Gastrocnemius medialis (tissue), 4 donors: Measurements from ENCODE around the gene RND2. TPM values are rescaled to one million over a fixed set of nuclear protein-coding genes. Genes with fewer than 3 reads are reported as not detected.
A peak's percentile ranks its signal among the peaks of the same experiment; 100 is the strongest.

ENCODE experiments used
- ATAC-seq, 2 donors: fragments of 150-250 bp; one replicate each; pipeline ENCODE4 v1.9.1; 2016
- DNase-seq, 2 donors: peaks; one replicate each; pipeline ENCODE4 v3.0.0-alpha.2; 2019
- H3K27ac ChIP-seq, 4 donors: fragments of 200-600 bp; sonication (generic); 1 replicate in 1 of 4; 2 replicates in 3 of 4; pipeline ENCODE4 v1.5.1; 2016 to 2018; ENCODE audit warnings: mild to moderate bottlenecking in 2 of 4, moderate library complexity in 1 of 4
- H3K27me3 ChIP-seq, 3 donors: fragments of 200-600 bp; sonication (generic) in 2 of 3; 1 replicate in 1 of 3; 2 replicates in 2 of 3; pipeline versions ENCODE4 v1.5.1 to v1.6.0; 2016 to 2019; ENCODE audit warnings: mild to moderate bottlenecking in 1 of 3, moderate library complexity in 1 of 3
- H3K36me3 ChIP-seq, 2 donors: fragments of 200-600 bp; sonication (generic) in 1 of 2; one replicate each; pipeline ENCODE4 v1.5.1; 2017 to 2018
- H3K4me1 ChIP-seq, 2 donors: fragments of 200-600 bp; sonication (generic) in 1 of 2; one replicate each; pipeline ENCODE4 v1.5.1; 2016 to 2017; ENCODE audit warnings: mild to moderate bottlenecking in 2 of 2
- H3K4me3 ChIP-seq, 4 donors: fragments of 200-600 bp; sonication (generic) in 3 of 4; 1 replicate in 1 of 4; 2 replicates in 3 of 4; pipeline ENCODE4 v1.5.1; 2016 to 2019; ENCODE audit warnings: mild to moderate bottlenecking in 2 of 4
- H3K9me3 ChIP-seq, 3 donors: fragments of 200-600 bp; sonication (generic) in 2 of 3; 1 replicate in 1 of 3; 2 replicates in 2 of 3; pipeline ENCODE4 v1.5.1; 2016 to 2019
- POLR2A ChIP-seq, 2 donors: fragments of 450-650 bp; IDR thresholded peaks; one replicate each; pipeline ENCODE4 v1.6.1; 2017; ENCODE audit warnings: antibody characterized with exemption in 2 of 2, mild to moderate bottlenecking in 2 of 2, moderate library complexity in 2 of 2
- in situ Hi-C, 4 donors: fragments of 200-750 bp; cut with MboI; loops; one replicate each; pipeline versions ENCODE4 v1.15.0 to v1.8.0; 2017; ENCODE audit warnings: low sequenced_read_pairs in 4 of 4
- intact Hi-C: fragments of 100-400 bp; cut with DNase I; formaldehyde crosslinking; loops from one replicate; pipeline ENCODE4 v1.15.1; 2023; ENCODE audit warnings: low total_unique reads
- total RNA-seq, 4 donors: library from RNA; depleted of rRNA; stranded (reverse); fragments of >200 nt; gene quantifications; one replicate each; pipeline versions ENCODE4 v1.1.0 to v1.2.3, GENCODE V29; 2016
- TF ChIP-seq, protein P1 (sequence below), 5 experiments: fragments of 450-650 bp in 3 of 5; fragments of 200-600 bp in 2 of 5; sonication (generic) in 2 of 5; IDR thresholded peaks in 4 of 5; conservative IDR thresholded peaks in 1 of 5; 1 replicate in 4 of 5; 2 replicates in 1 of 5; pipeline ENCODE4 v1.5.1; 2016 to 2019; ENCODE audit warnings: antibody characterized with exemption in 5 of 5, mild to moderate bottlenecking in 3 of 5, moderate library complexity in 3 of 5

RND2 gene
- total RNA-seq, 4 donors from 2014 or later, result 0.04 to 0.10 (median 0.10) TPM; not detected in 1

DNA sequence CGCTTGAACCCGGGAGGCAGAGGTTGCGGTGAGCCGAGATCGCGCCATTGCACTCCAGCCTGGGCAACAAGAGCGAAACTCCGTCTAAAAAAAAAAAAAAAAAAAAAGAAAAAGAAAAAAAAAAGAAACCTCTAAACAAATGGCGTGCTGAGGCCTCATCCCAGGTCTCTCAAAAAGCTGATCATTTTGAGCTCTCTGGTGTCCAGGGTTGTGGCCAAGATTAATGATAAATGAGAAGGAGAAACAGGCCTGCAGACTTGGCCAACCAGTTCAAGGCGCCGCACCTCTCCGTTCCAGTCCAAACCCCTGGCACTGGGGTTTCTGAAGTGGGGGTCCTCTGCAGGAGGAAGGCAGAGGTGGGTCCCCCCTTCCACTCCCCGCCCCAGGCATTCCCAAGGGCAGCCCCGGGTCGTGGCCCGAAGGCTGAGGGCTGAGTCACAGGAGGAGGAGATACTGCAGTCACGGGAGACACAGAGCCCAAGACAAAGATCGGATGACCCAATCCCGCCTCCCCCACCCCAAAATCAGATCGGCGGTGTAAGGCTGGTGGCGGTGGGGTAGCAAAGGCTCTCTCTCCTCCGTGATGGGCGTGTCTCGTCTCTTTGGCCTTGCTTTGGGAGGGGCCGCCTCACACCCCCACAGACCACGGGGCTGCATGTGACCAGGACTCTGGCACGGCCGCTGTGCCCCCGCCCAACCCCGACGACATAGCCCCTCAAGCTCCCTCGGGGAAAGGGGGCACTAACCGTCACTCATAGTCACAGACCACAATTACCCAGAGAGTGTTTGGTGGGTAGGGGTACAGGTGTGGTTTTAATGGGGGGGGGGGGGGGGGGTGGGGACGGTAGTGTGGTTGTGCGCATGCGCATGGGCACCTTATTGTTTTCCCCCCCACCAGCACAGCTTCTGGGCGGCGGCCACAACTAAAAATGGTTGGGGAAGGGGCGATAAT is 4.0 kb upstream of the RND2 start:
- Histone ChIP-seq H3K36me3 (peaks cover 0 to 5% of the 10 kb centered on the region in 2 donors), H3K4me3 (peak overlapping the region; percentile 84 to 93 (median 91)), H3K4me1 (peaks cover 23 to 25% of the 10 kb centered on the region in 2 donors), H3K27me3 (no peaks in the 10 kb centered on the region), H3K27ac (peak overlapping the region; percentile 79 to 83 (median 80)), H3K9me3 (no peaks in the 10 kb centered on the region)
- in situ Hi-C loops, result loop anchor here in 1 of 4 donors (25.0 kb wide), 1 partner anchor 291 kb away; no protein-coding TSS in a partner anchor
- DNase-seq (peak; percentile 56 to 67), ATAC-seq (peak; percentile 39 to 45)
- TF ChIP-seq POLR2A (IDR thresholded peaks at IDR 0.05), result peak in 1 of 2 donors; percentile 43
- TF ChIP-seq, protein P1, sequence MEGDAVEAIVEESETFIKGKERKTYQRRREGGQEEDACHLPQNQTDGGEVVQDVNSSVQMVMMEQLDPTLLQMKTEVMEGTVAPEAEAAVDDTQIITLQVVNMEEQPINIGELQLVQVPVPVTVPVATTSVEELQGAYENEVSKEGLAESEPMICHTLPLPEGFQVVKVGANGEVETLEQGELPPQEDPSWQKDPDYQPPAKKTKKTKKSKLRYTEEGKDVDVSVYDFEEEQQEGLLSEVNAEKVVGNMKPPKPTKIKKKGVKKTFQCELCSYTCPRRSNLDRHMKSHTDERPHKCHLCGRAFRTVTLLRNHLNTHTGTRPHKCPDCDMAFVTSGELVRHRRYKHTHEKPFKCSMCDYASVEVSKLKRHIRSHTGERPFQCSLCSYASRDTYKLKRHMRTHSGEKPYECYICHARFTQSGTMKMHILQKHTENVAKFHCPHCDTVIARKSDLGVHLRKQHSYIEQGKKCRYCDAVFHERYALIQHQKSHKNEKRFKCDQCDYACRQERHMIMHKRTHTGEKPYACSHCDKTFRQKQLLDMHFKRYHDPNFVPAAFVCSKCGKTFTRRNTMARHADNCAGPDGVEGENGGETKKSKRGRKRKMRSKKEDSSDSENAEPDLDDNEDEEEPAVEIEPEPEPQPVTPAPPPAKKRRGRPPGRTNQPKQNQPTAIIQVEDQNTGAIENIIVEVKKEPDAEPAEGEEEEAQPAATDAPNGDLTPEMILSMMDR (IDR thresholded peaks at IDR 0.05 in 4 of 5, conservative IDR thresholded peaks at IDR 0.05 in 1 of 5), result no peak
- intact Hi-C loops, result loop anchor here (2.0 kb wide), 1 partner anchor 104 kb away; the partner anchor contains the start of gene BRCA1

DNA sequence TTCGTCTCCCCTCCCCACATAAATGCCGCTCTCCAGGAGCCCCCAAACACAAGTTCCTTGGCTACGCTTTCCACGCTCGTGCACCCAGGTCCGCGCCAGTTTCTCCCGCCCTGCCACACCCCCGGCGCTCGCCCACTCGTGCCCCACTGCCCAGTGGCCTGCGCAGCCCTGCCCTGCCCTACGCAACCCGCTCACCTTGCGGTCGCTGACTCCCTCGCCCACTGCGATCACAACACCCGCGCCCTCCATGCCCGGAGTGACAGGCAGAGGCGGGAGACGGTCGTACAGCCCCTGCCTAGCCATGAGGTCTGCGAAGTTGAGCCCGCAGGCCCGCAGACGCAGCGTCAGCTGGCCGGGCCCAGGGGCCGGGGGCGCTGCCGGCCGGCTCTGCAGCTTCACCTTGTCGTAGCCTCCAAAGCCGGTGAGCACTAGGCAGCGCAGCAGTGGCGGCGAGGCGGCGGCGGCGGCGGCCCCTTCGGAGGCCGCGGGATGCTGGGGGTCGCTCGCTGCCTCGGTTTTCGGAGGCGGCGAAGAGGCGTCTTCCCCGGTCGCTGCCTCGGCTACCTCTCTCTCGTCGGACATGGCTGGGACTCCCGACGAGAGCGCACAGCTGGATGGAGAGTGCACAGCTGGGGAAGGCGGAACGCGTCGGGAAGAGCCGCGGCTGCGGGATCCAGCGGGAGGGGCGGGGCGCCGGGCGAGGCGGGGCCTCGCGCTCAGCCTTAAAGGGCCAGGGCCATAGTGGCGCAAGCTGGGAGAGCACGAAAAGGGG is 3.1 kb upstream of the RND2 start, which contains the start of gene VAT1:
VAT1 (minus strand) TSS at position 645 of the 772 bp plus-strand sequence; CDS start at position 582, 63 bp downstream.
- H3K27ac ChIP-seq, result peak within 1 kb of the TSS; percentile 79 to 83 (median 80)
- H3K36me3 ChIP-seq, result no peaks in the 10 kb centered on the region
- peak; percentile 60 to 72 for TF ChIP-seq POLR2A (IDR thresholded peaks at IDR 0.05)
- TF ChIP-seq, protein P1 (IDR thresholded peaks at IDR 0.05 in 4 of 5, conservative IDR thresholded peaks at IDR 0.05 in 1 of 5), result no peak
- H3K4me3 ChIP-seq, result peak within 1 kb of the TSS; percentile 84 to 93 (median 91)
- in situ Hi-C loops, result loop anchor here in 1 of 4 donors (25.0 kb wide), 1 partner anchor 290 kb away; no protein-coding TSS in a partner anchor
- intact Hi-C loops, result loop anchor here (2.0 kb wide), 1 partner anchor 103 kb away; the partner anchor contains the start of gene BRCA1
- DNase-seq (peak; percentile 54 to 66), ATAC-seq (peak; percentile 76 to 78)
- peaks cover 15 to 22% of the 10 kb centered on the region in 2 donors for H3K4me1 ChIP-seq
- H3K27me3 ChIP-seq, result no peaks in the 10 kb centered on the region
- no peaks in the 10 kb centered on the region for H3K9me3 ChIP-seq

DNA sequence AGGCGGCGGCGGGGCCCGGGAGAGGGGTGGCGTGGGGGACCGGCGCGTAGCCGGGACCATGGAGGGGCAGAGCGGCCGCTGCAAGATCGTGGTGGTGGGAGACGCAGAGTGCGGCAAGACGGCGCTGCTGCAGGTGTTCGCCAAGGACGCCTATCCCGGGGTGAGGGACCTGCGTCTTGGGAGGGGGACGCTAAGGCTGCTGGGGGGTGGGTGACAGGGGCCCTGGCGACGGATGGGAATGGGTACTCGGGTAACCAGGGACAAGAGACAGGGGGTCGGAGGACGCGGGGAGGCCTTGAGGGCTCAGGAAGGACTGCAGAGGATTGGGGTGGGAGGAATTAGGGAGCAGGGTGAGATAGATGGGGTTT is 243 bp downstream of the RND2 start:
- Histone ChIP-seq H3K27me3 (no peaks in the 10 kb centered on the region), H3K36me3 (no peaks in the 10 kb centered on the region), H3K9me3 (no peaks in the 10 kb centered on the region), H3K4me3 (peak overlapping the region; percentile 38 to 65 (median 60)), H3K27ac (peak overlapping the region in 2 of 4 donors; percentile 10 to 60), H3K4me1 (peaks cover 15 to 17% of the 10 kb centered on the region in 2 donors)
- in situ Hi-C loops, result no loop called here
- intact Hi-C loops, result loop anchor here (2.0 kb wide), 1 partner anchor 146 kb away; the partner anchor contains the start of gene NBR1
- TF ChIP-seq, protein P1 (IDR thresholded peaks at IDR 0.05 in 4 of 5, conservative IDR thresholded peaks at IDR 0.05 in 1 of 5), result no peak
- TF ChIP-seq POLR2A (IDR thresholded peaks at IDR 0.05), result no peak
- no peak for DNase-seq
- no peak for ATAC-seq

DNA sequence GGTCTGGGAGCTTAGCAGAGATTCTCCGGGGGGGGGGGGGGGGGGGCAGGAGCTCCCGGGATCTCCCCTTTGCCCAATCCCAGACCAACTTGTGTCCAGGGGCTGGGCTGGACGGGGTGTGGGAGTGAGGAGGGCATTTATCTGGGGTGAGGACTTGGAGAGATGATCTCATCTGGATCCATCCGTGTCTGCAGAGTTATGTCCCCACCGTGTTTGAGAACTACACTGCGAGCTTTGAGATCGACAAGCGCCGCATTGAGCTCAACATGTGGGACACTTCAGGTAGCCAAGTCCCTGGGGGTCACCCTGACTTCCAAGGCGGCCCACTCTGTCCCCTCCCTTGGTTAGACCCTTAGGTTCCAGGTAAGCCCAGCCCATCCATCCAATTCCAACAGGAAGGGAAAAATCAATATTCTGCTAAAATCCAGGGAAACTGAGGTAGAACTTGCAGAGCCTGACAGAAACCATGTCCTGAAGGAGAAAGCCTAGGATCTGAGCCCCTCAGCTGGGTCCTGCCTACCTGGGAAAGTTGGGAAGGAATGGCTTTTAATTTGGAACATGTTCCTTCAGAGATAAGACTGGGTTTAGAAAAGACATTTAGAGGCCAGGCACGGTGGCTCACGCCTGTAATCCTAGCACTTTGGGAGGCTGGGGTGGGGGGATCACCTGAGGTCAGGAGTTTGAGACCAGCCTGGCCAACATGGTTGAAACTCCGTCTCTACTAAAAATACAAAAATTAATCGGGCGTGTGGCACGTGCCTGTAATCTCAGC is 921 bp downstream of the RND2 start:
- H3K27me3 ChIP-seq, result no peaks in the 10 kb centered on the region
- no peaks in the 10 kb centered on the region for H3K36me3 ChIP-seq
- DNase-seq, result no peak
- H3K9me3 ChIP-seq, result no peaks in the 10 kb centered on the region
- H3K27ac ChIP-seq, result no peak overlapping the region
- peaks cover 14 to 17% of the 10 kb centered on the region in 2 donors for H3K4me1 ChIP-seq
- TF ChIP-seq, protein P1 (IDR thresholded peaks at IDR 0.05 in 4 of 5, conservative IDR thresholded peaks at IDR 0.05 in 1 of 5), result no peak
- TF ChIP-seq POLR2A (IDR thresholded peaks at IDR 0.05), result no peak
- ATAC-seq, result no peak
- in situ Hi-C loops, result no loop called here
- intact Hi-C loops, result loop anchor here (2.0 kb wide), 1 partner anchor 145 kb away; the partner anchor contains the start of gene NBR1
- H3K4me3 ChIP-seq, result no peak overlapping the region
